ENCODE measurements around the gene WNT5A.

The WNT5A gene

GRCh38 chr3:55486857-55487380, at the start of gene WNT5A:
Gene WNT5A (minus strand): TSS chr3:55487306. CDS start chr3:55486985, 321 bp downstream.
- no peak for DNase-seq (ENCODE audit: low read depth)

DNA sequence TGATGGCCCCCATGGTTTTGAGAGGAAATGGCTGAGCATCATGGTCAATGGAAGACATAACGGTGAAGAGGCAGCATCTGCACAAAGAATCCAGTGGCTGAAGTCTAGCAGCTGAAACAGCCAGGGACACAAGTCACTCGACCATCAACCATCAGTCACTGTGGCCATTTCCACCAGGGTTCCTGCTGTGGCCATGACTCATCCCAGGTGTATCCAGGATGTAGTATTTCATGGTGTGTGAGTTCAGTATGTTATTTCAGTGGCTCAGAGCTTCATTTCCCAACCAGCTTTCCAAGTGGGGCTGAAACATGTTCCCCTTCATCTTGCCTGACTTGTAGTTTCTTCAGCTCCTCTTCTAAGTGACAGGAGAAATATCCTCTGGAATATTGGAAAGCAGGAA, 47.8 kb upstream of the WNT5A start:
- no peak for DNase-seq (ENCODE audit: low read depth)

DNA sequence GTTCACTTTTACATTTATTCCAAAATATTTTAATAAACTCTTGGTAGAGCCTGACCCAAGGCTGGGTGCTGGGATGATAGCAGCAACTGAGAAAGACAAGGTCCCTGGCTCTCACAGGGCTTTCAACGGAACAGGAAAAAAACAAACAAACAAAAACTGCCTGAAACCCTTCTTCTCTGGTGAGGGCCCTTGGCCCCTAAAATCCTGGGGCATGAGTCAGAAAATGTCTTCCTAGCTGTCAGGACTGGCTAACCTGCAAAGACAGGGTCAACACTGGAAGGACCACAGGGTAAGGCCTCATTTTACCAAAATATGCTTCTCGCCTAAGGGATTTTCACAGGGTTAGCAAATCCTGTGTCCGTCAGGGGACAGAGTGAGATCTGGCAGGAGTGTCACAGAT, 45.7 kb upstream of the WNT5A start:
- no peak for DNase-seq (ENCODE audit: low read depth)

- DNase-seq (ENCODE audit: low read depth): no peak
These were observed 44.2 kb upstream of the WNT5A start for GRCh38 chr3:55531321-55531720.

DNA sequence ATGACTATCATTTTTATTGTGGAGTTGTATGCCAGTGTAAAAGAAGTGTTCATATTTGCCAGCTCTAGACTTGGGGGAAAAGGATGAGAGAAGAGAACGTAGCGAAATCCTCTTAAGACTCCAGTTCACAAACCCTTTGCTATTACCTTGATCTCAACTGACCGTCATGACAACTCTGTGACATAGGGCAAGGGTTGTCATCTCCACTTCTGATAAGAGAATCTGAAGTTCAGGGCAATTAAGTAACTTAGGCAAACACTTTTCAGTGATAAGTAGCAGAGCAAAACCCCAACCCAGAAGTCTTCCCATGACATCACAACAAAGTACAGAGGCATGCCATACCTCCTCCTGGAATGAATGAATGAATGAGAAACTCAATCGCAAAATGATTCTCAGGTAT, 40.3 kb upstream of the WNT5A start:
- no peak for DNase-seq (ENCODE audit: low read depth)

GRCh38 chr3:55526332-55527030, 39.4 kb upstream of the WNT5A start:
- DNase-seq (ENCODE audit: low read depth): no peak

GRCh38 chr3:55525436-55525835, 38.3 kb upstream of the WNT5A start:
- DNase-seq (ENCODE audit: low read depth): no peak

- DNase-seq (ENCODE audit: low read depth): no peak
These were observed 37.6 kb upstream of the WNT5A start for GRCh38 chr3:55524565-55525244.

- DNase-seq (ENCODE audit: low read depth): no peak
These were observed 36.4 kb upstream of the WNT5A start for GRCh38 chr3:55523471-55523870.

DNA sequence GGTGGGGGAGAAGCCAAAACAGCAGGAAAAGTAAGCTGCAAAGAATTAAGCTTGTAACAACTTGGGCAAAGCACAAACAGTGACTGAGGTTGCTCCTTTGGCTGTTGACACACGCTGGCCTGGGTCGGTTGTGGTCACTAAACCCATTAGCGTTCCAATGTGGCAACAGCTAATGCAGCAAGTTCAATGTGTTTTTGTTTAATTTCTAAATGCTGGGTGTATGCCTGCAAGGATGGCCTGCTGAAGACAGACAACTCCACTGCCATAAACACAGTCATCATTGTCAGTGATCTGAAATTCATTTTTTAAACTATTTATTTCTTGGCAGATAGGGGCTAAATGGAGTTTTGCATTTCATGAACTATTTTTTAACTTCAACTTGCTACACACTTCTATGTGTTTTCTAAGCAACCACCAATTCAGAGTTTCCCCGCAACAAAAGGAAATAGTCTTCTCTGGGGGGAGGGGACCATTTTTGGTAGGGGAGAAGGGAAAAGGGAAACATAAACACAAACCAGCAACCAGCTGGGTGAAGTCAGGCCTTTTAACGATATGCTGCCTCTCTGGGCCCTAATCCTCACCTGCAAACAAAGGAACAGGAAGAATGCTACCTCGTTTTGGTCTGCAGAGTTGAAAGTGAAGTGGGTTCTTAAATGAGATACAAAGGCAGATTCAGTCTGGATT, 34.8 kb upstream of the WNT5A start:
- DNase-seq (ENCODE audit: low read depth): no peak

DNA sequence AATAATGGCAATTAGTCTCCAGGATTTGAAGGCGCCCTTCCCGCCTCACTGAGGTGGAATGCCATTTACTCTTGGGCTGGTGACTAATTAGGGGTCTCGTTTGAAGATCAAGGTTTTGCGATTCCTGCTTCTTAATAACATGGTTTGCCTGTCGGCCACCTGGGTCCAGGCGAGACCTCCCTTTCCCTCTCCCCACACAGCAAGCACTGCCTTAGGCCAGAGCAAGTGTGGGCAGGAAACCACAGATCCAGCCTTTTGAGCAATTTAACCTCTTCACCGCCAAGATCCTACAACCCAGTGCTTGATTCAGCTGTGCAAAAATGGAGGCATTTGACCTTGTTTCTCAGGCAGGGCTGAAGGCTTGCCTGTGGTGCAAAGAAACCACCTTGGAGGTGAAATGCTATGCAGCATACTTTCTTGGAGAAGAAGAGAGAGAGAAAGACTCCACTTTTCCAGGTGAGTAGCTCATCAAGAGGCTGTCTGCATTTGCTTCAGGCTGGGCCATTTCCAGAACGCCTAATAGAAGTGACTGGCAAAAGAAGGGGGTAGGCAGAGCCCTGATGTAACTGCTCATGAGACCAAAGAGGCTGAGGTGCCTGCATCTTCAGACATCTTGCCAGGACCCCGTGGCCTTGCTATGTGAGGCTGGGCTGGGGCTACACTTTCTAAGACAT, 34.1 kb upstream of the WNT5A start:
- DNase-seq (ENCODE audit: low read depth): no peak

DNA sequence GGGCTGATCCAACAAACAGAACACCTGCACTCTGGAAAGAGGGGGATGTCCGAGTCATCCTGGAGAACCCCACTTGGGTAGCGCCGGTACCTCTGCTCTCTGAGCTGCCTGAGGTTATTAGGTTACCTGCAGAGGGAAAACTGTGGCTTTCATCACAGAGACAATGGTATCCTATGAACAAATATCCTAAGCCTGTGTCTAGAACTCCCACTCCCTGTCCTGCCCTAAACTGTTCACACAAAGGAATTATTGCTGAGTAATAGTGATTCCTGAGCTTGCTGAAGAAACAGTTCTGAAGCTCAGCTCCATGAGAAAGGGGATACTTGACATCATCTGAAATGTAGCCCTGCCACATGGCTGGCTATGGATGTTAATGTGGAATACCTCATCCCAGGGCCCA, 31.9 kb upstream of the WNT5A start:
- no peak for DNase-seq (ENCODE audit: low read depth)

- DNase-seq (ENCODE audit: low read depth): no peak
These were observed 31.3 kb upstream of the WNT5A start for GRCh38 chr3:55518451-55518850.

GRCh38 chr3:55516392-55517030, 29.4 kb upstream of the WNT5A start:
- no peak for DNase-seq (ENCODE audit: low read depth)

GRCh38 chr3:55515550-55516246, 28.6 kb upstream of the WNT5A start:
- DNase-seq (ENCODE audit: low read depth): no peak

DNA sequence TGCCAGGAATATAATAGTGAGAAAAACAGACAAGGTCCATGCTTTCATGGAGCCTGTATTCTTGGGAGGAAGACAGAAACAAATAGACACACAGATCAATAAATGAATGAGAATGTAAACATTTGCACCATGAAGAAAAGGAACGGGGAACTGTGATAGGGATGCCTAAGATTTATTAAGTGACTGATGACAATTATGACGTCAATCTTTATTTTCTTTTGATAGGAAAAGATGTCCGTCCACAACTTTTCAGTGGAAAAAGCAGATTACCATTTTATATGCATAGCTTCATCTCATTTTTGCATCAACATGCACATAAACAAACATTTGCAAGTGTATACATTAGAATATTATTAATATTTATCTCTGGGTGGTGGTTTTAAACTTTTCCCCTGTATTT, 27.9 kb upstream of the WNT5A start:
- DNase-seq (ENCODE audit: low read depth): no peak

DNA sequence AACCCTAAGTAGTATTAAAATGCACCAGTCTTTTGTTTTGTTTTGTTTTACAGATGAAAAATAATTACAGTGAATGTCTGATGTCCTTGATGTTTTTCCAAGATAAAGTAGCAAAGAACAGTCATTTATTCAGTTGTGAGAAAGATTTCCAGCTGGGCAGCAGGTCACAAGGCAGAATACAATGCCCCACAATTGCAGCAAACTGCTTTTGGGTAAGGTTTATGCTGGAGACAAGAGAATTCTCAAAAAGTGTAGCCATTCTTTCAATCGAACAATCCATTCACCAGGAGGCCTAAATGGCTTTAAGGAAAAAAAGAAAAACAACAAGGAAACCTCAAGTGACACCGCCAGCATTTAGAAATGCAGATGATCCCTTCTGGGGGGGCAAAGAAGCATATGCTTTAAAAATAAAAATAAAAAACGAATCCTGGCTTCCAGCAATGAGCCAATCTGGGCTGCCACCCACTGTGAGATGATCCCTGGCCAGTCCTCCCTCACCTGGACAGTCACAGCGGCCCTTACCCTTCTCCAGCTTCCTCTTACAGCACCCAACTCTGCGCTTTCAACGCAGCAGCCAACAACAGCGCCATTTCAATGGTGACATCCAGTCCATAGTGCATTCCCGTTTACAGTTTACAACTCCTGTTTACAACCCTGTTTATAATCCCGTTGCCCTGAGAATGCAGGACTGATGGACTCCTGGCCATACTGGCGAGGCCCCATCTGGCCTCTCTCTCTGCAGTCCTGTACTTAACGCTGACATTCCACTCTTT, 25.7 kb upstream of the WNT5A start:
- no peak for DNase-seq (ENCODE audit: low read depth)

GRCh38 chr3:55511895-55512570, 24.9 kb upstream of the WNT5A start:
- DNase-seq (ENCODE audit: low read depth): no peak

- DNase-seq (ENCODE audit: low read depth): no peak
These were observed 21.2 kb upstream of the WNT5A start for GRCh38 chr3:55508335-55508734.

GRCh38 chr3:55507808-55508207, 20.7 kb upstream of the WNT5A start:
- no peak for DNase-seq (ENCODE audit: low read depth)

Measured in stimulated activated CD8-positive, alpha-beta memory T cell treated with anti-CD3 and anti-CD28 coated beads, Interleukin-15, amount 100 ng/mL, for 1 hour (primary cell).